ENCODE measurements around the gene SDK1.
A peak's percentile ranks its signal among the peaks of the same experiment; 100 is the strongest.

The SDK1 gene

DNA sequence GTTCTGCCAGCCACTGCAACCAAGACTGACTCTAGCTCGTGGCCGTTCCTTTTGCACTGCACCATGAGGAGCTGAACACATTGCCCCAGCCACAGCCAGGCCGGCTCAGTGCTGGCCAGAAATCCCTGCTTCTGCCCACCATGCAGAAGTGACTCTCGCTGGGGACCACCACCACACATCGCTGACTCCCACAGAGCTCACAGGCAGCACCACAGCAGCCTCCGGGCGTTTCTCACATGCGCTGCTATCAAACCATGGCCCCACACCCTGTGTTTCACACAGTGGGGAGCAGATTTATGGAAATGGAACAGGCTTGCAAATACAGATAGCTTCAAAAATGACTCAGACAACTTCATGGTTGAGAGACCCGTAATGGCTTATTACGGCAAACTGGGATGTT, 15.4 kb upstream of the SDK1 start:
- no peak for DNase-seq

DNA sequence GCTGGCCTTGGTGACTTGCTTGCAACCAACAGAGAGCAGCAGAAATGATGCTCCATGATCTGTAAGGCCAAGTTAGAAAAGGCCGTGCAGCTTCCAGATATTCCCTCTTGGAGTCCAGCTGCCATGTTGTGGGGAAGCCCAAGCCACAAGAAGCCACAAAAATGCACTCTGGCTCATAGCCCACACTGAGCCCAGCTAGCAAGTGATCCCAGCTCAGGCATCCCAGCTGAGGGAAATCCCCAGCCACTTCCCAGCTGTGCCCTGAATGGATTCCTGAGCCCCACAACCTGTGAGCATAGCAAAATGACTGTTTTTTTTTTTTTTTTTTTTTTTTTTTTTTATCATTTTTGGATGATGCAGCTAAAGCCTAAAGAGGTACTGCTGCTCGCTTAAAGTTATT, 11.1 kb upstream of the SDK1 start:
- no peak for DNase-seq

GRCh38 chr7:3292694-3293093, 8.4 kb upstream of the SDK1 start:
- no peak for DNase-seq

DNA sequence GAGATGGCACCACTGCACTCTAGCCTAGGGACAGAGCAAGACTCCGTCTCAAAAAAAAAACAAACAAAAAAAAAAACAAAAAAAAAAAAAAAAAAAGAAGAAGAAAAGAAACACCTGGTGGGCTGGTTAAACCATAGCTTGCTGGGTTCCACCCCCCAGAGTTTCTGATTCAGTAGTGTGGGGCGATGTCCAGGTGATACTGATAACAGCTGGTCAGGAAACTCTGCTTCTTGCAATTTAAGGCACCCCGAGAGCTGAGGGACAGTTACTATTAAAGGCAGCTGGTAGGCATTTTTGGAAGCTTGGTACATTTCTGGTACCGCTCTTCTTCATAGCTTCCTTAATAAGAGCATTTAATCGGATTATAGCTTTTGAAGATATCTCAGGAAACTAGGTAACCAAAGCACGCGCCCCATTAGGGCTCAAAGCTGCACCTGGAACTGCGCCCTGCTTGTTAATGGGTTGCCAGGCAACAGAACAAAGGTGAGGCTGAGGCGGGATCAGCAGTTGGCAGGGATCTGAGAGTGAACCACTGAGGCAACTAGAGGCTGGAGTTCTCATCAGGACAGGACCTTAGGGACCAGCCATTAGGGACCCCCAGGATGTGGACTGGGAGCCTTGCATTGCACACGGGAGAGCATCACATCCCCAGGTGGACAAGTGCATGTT, 6.5 kb upstream of the SDK1 start:
- peak; percentile 92 for DNase-seq

DNA sequence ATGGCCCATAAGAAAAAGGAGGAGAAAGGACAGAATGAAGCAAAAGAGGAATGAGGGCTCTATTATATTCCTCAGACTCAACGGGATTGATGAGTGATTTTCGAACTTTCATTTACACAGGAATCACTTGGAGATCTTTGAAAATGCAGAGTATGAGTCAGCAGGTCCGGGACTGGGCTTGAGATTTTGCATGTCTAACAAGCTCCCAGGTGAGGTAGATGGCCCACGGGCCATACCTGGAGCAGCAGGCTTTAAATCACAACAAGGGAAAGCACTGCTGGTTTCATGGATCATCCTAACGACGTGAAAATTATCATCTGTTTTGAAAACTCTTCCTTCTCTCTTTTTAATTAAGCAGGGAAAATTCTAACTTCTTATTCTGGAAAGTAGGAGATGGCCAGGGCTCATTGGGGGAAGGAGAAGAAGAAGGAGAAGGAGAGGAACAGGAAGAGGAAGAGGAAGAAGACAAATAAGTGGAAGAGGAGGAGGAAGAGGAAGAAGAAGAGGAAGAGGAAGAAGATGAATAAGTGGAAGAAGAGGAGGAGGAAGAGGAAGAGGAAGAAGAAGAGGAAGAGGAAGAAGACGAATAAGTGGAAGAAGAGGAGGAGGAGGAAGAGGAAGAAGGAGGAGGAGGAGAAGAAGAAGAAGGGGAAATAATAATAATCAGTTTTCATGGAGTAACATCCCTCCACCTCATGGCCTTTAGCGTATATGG, 3.8 kb upstream of the SDK1 start:
- DNase-seq: no peak

DNA sequence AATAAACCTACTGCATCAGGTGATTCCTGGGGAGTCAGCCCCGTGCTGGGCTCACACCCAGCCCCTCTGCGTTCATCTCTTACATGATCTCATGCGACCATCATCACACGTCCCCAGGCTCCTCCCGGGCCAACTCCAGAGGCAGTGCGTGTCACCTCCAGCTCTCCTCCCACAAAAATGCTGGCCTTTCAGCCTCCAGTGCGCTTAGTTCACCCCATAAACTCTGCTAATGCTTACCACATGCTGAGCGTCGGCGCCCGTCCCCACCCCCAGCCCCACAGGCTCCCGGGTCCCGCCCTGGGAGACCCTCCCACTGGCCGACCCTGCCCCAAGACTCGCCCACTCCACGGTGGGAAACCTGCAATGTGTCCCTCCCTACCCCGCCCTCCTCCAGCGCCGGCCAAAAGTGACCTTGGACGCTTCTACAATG, 816 bp upstream of the SDK1 start:
- no peak for DNase-seq

GRCh38 chr7:3301449-3301731, 338 bp downstream of the SDK1 start:
- no peak for DNase-seq

DNA sequence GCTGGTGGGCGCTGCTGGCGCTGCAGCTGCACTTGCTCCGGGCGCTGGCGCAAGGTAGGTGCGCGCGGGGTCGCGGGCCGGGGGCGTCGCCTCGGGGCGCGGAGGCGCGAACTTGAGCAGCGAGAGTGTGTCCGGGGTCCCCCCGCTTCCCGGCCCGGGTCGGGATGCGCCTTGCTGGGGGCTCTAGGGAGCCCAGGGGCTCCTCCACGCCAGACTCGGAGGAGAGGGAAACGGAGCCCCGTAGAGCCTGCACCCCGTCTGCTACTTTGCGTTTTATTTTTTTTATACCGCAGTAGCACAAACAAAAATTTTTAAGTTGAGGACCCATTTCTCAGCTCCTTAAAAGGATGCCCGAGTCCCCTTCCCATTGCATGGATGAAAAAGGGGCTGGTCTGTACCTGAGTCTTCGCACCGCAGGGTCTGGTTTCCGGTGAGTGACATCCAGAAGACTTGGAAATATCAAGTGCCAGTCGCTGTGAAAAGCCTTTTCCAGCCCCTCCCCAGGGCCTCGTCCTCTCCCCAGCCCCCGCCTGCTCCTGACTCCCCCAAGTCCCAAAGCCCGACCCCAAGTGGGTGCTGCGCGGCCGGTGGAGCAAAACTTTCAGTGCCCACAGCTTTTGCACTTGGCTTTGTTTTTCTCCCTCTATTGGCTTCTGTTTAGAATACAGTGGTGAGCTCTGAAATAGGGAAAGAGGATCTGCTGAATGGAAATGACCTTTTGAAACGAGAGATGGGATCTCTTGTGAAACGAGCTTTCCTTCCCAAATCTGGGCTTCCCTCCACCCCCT, 973 bp downstream of the SDK1 start:
- DNase-seq: no peak

- no peak for DNase-seq
These were observed 1.7 kb downstream of the SDK1 start for GRCh38 chr7:3302681-3303320.

- DNase-seq: no peak
These were observed 3.1 kb downstream of the SDK1 start for GRCh38 chr7:3304131-3304530.

- DNase-seq: no peak
These were observed 6.4 kb downstream of the SDK1 start for GRCh38 chr7:3307435-3307834.

DNA sequence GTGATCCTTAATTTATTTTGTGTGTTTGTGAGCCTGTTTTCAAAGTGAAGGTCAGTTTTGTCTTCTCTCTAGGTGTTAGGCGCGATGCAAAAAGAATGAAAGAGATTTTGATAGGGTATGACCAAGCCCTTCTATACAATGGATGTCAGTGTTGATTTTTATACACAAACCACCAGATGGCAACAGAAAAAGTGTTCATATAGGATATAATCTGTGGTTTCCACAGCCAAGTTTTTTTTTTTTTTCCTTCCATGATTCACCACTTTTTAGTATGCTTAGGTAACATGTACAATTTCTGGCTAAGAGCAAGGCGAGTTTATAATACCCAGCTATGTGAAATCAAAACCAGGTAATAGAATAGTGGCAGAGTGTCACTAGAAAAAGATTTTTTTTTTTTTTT, 8.1 kb downstream of the SDK1 start:
- DNase-seq: no peak

GRCh38 chr7:3309956-3310355, 8.9 kb downstream of the SDK1 start:
- DNase-seq: no peak

- DNase-seq: no peak
These were observed 9.8 kb downstream of the SDK1 start for GRCh38 chr7:3310884-3311283.

DNA sequence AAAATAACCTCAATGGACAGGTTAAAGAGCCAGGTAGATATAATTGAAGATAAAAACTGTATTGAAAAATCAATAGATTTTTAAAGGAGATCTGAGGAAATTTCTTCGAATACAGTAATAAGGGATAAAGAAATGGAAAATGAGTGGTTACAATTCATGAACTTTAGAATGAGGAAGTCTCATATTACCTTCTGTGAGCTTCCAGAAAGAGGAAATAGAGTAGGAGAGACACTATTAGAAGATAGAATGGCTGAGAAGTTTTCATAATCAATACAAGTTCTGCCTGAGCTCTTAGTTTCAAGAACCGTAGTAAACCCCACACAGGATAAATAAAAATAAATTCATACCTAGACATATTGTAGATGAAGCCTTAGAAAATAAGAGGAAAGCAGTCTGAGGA, 11.5 kb downstream of the SDK1 start:
- no peak for DNase-seq

DNA sequence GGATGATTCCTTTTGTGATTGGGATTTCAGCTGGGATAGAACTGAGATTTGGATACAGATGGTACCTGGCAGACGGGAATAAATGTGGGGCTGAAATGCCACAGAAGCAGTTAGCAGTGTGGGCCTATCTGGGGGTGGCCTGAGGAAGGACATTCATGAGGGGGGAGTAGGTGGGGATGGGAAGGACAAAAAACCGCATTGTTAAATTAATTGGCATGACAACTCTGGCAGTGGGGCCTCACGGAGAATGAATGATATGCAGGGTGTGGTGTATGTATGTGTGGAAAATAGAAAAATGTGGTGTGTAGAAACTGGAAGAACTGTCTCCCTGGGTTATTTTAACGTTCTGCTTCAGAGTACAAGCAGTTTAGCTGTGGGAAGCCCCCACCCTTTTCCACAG, 17.8 kb downstream of the SDK1 start:
- DNase-seq: no peak

DNA sequence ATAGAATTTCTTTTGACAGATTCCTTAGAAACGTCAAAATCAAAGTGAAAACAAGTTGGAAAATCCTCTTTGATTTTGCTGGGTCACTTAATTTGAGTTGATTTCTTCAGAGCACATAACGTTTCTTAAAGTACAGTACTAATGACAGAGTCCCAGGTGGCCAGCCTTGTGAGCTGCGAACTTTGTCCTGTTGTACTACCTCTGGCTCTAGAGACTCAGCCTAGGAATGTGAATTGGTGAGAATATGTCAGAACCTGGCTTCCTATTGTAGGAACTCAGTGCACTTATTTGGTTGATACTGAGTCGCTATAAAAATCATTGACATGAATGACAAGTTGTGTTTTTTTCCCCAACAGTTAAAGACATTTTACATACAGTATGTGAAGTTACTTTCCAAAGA, 20.2 kb downstream of the SDK1 start:
- no peak for DNase-seq

DNA sequence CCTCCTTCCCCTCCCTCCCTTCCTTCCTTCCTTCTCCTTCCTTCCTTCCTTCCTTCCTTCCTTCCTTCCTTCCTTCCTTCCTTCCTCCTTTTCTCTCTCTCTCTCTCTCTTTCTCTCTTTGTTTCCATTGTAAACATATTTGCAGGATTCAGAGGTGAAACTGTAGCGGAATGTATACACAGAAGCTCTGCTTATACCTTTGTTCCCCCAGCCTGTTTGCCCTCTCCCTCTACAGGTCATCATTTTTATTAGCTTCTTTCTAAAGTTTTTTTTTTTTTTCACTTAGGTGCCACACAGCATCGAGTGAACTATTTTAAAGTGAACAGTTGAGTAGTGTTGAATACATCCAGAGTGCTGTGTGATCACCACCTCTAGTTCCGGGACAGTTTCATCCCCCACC, 20.7 kb downstream of the SDK1 start:
- DNase-seq: no peak

DNA sequence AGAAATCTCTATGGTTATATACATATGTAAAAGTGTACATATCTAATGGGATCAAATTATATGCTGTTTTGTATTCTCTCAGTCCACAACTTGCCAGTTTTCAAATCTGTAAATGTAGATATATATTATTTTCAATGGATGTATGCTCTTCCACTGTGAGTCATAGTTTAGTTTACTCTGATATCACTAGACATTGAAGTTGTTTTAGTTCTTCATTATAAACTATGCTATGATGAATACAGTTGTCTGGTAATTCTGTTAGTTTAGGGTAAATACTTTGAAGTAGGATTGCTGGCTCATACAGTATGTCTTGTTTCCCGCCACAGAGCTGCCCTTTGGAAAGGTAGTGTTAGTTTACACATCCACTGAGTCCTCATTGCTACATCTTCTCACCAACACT, 25.2 kb downstream of the SDK1 start:
- DNase-seq: no peak

GRCh38 chr7:3327099-3327498, 26.0 kb downstream of the SDK1 start:
- no peak for DNase-seq

DNA sequence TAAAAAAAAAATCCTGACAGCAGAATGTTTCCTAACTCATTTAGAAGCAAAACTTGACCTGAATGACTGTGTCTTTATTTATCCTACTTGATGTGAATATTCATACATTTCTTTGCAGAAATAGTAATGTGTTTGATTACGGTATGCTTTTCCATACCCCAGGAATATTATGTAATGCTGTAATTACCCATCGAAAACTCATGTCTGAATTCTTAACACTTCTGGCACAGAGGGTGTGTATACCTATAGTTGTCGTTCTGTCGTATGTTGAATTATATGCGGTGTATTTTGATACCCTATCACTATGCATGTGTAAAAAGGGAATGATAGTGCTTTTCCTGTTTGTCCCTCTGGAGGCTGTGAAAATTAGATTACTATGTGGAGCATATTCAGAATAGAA, 26.6 kb downstream of the SDK1 start:
- DNase-seq: no peak

- DNase-seq: no peak
These were observed 31.3 kb downstream of the SDK1 start for GRCh38 chr7:3332308-3332707.

- no peak for DNase-seq
These were observed 32.8 kb downstream of the SDK1 start for GRCh38 chr7:3333861-3334260.
